Astrocyte of the hippocampus (primary cell): ENCODE data around the gene REXO4.
"Not testable (repeated sequence)": the region's sequence is repeated elsewhere in the genome, so short reads cannot be mapped to it uniquely, and the experiment has no call there.

ENCODE experiments used
- DNase-seq: peaks from one replicate; pipeline ENCODE4 v3.0.0; 2011; ENCODE audit warnings: low read depth, low spot score

The REXO4 gene

GRCh38 chr9:133421615-133422542 is 4.1 kb upstream of the REXO4 start, which contains the start of gene ADAMTS13:
TSS of gene ADAMTS13 (plus strand) at chr9:133422367. CDS start at chr9:133422444, 77 bp downstream.
- no peak for DNase-seq

DNA sequence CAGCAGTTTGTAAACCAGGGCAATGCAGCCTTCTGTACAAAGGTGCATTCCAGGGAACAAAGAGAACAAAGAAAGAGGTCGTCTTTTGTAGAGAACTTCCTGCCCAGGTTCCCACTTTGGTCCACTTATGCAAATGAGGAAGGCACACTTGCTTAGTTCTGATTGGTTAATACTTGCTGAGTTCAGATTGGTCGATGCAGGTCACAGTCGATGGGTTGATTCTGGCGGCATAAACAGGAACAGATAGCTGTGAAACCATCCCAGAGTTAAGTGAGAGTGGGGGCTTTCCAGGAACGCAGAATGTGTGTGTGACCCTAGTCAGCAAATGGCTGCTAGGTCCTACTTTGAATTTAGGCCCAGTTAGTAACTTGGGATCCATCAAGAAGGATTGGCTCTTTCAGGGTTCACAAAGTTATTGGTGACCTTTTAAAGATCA is 2.6 kb upstream of the REXO4 start:
- DNase-seq, result no peak

DNA sequence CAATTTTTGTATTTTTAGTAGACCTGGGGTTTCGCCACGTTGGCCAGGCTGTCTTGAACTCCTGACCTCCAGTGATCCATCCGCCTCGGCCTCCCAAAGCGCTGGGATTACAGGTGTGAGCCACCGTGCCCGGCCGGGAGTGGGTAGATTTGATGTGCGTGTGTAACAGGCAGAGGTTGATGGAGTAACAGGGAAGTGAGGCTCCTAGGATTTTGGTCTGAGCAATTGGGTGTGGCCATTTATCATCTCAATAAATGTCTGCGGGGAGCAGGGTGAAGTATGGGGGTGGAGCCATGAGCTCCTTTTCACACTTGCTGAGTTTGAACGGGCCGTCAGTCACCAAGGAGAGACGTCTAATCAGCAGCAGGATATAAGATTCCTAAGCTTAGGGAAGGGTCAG is 1.2 kb upstream of the REXO4 start:
- no peak for DNase-seq

DNA sequence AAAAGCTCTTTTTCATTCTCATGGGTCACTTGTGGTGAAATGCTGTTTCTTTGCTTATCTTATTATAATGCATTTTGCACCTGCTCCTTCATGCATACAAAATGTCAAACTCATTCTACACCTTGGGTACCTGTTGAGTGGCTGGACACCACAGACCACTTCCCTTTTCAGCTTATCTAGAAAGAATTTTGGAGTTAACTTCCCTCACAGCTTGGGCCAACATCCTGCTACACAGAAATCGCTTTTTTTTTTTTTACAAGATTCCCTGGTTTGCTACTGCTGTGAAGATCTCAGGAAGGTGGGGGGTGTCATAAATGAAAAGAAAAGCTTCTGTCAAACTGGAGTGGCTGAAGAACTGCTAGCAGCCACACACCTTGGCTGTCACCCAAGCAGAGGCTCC is 2.6 kb downstream of the REXO4 start:
- no peak for DNase-seq

GRCh38 chr9:133408042-133408441 is 9.8 kb downstream of the REXO4 start:
- DNase-seq, result no peak

DNA sequence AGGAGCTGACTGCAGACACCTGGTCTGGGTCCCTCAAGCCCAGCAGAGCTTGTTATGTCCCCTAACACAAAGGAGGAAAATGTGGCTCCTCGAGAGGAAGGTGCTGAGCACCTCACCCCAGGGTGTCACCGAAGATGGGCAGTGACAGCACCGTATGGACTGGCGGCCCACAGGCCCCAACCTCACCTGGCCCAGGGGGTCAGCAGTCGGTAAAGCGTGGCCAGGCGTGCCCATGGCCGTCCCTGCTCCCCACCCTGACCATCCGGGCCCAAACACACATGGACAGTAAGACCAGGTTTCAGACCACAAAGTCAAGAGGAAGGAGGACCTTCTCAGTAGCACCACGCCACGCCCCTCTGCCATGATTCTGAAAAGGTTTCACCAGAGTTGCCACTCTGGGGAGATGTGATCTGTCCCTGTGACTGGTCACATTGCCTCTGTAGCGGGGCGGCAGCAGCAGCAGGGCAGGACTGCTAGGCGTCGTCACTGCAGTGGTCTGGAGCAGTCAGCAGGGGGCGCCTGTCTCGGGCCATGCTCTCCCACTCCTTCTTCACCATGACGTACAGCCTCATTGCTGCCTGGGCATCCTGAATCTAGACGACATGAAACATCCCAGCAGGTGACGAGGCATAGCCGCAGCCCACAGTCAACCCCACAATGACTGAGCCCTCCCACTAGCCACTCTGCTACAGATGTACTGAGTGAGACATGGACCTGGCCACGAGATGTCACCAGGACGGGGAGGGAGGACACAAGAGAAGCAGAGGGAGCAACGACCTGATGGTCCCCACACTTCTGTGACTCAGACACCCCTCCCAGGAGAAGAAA is 11.1 kb downstream of the REXO4 start:
- peak; percentile 89 for DNase-seq

GRCh38 chr9:133405508-133406438 is 12.0 kb downstream of the REXO4 start:
- DNase-seq, result peak; percentile 17

DNA sequence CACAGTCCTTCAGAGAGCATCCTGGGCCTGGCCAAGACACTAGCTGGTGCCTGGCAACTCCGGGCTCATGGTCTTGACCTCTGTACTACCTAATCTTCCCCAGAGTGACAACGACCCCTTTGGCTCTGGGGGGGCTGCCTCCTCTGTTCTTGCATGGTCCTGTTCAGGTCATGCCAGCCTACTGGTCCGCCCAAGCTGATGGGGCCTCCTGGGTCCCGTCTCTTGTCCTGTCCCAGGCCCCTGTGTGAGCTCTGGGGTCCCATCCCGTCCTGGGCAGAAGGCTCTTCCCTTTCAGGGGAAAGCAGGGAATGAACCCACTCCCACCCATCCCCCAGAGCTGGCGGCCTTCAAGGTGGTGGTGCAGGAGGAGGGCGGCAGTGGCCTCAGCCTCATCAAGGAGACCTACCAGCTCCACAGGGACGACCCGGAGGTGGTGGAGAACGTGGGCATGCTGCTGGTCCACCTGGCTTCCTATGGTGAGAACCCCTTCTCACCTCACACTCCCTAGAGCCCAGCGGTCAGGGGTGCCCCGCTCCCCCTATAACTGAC is 13.3 kb downstream of the REXO4 start:
- no peak for DNase-seq

DNA sequence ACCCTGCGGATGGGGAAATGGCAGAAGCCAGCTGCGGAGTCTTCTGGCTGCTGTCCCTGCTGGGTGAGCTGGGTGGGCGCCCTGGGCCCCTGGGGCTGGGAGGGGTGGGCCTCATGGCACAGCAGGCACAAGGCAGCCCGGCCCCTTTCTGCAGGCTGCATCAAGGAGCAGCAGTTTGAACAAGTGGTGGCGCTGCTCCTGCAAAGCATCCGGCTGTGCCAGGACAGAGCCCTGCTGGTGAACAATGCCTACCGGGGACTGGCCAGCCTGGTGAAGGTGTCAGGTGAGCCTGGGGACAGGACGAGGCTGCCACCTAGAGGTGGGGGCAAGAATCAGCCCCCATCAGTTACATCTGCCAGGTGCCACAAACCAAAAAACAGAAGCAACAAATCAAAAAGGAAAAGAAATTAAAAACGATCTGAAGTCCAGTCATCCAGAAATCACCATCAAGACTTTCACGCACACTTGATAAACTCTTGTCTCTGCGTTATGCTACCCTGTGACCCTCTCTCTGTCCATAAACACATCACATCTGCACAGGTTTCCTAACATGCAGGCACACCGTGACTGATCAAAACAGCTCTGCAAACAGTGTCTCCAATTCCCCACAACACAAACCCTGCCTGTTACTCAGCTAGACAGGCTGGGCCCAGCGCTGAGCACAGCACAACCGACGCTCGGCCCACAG is 13.9 kb downstream of the REXO4 start:
- DNase-seq, result peak; percentile 21

DNA sequence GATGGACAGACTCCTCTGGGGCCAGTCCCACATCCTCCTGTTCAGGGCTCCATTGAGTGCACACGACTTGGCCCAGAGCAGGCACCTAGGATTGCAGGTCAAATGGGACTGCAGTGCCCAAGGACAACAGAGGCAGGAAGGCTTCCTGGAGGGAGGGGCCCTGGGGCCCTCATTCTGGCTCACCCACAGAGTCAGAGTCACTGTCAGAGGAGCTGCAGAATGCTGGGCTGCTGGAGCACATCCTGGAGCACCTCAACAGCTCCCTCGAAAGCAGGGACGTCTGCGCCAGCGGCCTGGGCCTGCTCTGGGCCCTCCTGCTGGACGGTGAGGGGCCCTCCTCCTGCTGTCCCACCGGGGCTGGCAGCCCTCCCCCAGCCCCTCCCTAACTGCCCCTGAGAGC is 15.1 kb downstream of the REXO4 start:
- DNase-seq, result no peak

- DNase-seq, result no peak
Measured at GRCh38 chr9:133401588-133401987, 16.2 kb downstream of the REXO4 start.

- no peak for DNase-seq
Measured at GRCh38 chr9:133400292-133400691, 17.5 kb downstream of the REXO4 start.

GRCh38 chr9:133397895-133398294 is 19.9 kb downstream of the REXO4 start:
- DNase-seq, result no peak

- no peak for DNase-seq
Measured at GRCh38 chr9:133397370-133397769, 20.4 kb downstream of the REXO4 start.

DNA sequence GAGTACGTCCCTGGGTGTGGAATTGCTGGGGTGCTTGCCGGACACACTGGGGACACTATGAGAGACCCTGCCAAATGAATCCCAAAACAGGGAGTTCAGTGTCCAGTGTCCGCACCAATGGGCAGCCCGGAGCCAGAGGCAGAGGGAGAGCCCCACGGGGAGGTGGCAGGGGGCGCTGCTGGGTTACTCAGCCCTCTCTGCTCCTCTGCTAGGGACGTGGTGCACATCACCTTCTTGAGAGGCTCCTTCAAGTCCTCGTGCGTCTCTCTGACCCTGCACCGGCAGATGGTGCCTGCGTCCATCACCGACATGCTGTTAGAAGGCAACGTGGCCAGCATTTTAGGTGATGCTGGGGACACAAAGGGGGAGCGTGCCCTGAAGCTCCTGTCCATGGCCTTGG is 20.9 kb downstream of the REXO4 start:
- DNase-seq, result peak; percentile 21

DNA sequence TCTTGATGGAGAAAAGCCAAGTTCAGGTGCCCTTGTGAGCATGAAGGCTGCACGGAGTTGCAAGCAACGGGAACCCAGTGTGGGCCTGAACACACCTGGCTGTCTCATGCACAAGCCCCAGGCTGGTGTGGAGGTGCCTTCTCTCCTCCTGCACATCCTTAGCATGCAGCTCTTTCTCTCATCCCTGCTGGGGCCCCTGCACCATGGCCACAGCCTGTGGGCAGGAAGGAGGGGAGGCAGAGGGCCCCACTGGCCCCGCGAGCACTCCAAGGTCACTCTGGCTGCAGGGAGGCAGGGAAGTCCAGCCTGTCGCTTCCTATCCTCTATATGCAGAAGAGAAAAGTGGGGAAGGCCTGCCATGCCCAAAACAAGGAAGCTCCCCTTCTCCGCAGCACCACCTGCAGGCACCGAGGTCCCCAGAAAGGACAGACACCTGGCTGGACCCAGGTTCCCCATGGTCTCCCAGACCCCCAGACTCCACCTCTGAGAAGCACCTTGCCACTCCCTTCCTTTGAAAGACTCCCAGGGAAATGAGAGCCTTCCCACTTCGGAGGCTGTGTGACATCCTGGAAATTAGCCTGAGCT is 23.0 kb downstream of the REXO4 start:
- no peak for DNase-seq

GRCh38 chr9:133393399-133393798 is 24.4 kb downstream of the REXO4 start:
- DNase-seq, result no peak

GRCh38 chr9:133392308-133392707 is 25.5 kb downstream of the REXO4 start:
- DNase-seq, result not testable (repeated sequence)

GRCh38 chr9:133391449-133391848 is 26.4 kb downstream of the REXO4 start:
- DNase-seq, result not testable (repeated sequence)

DNA sequence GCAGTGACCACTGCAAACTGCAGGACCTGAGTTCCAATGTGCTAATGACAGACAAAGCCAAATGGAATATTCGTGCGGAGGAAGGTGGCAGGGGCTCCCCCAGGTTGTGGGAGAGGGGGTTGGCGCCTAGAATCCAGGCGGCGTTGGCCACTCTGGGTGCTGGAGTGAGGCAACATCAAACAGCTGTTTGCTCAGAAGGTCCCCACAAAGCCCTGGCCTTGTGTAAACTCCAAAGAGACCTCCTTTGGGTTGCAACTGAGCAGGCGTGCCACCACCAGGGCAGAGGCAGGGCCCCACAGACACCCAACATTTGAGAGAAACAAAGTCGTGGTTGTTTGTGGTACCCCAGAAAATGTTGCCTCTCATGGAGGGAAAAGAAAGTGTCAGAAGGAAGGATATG is 27.1 kb downstream of the REXO4 start:
- no peak for DNase-seq
